ENCODE data around the gene MRGPRD. TPM values are rescaled to one million over a fixed set of nuclear protein-coding genes. Genes with fewer than 3 reads are reported as not detected.
"Not testable (repeated sequence)": the region's sequence is repeated elsewhere in the genome, so short reads cannot be mapped to it uniquely, and the experiment has no call there.

The MRGPRD gene
- total RNA-seq, 4 donors from 2014 or later, result not detected

- H3K4me3 ChIP-seq (ENCODE audit: low read depth, poor library complexity, severe bottlenecking), result no peak overlapping the region
- intact Hi-C loops (cut with DNase I; ENCODE audit: low total_unique reads), result no loop called here
- DNase-seq (ENCODE audit: low spot score in 2 of 2), result peak in 1 of 2 donors; percentile 90
Observed at GRCh38 chr11:69000831-69001242, 20.1 kb upstream of the MRGPRD start.

GRCh38 chr11:69000391-69000790, 19.6 kb upstream of the MRGPRD start:
- DNase-seq (ENCODE audit: low spot score in 2 of 2), result peak in 1 of 2 donors; percentile 78
- TF ChIP-seq, protein P1, sequence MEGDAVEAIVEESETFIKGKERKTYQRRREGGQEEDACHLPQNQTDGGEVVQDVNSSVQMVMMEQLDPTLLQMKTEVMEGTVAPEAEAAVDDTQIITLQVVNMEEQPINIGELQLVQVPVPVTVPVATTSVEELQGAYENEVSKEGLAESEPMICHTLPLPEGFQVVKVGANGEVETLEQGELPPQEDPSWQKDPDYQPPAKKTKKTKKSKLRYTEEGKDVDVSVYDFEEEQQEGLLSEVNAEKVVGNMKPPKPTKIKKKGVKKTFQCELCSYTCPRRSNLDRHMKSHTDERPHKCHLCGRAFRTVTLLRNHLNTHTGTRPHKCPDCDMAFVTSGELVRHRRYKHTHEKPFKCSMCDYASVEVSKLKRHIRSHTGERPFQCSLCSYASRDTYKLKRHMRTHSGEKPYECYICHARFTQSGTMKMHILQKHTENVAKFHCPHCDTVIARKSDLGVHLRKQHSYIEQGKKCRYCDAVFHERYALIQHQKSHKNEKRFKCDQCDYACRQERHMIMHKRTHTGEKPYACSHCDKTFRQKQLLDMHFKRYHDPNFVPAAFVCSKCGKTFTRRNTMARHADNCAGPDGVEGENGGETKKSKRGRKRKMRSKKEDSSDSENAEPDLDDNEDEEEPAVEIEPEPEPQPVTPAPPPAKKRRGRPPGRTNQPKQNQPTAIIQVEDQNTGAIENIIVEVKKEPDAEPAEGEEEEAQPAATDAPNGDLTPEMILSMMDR (IDR thresholded peaks at IDR 0.05), result no peak
- no peak for TF ChIP-seq POLR2A (IDR thresholded peaks at IDR 0.05)
- intact Hi-C loops (cut with DNase I; ENCODE audit: low total_unique reads), result no loop called here
- H3K4me3 ChIP-seq (ENCODE audit: low read depth, poor library complexity, severe bottlenecking), result no peak overlapping the region
- WGBS, 2 donors, result 52 to 64% methylated on average over 5 of the region's 5 CpGs

More at GRCh38 chr11:69000831-69001242, 20.1 kb upstream of the MRGPRD start:
- TF ChIP-seq, protein P1 (IDR thresholded peaks at IDR 0.05), result peak in 1 of 3 donors; percentile 19
- TF ChIP-seq POLR2A (IDR thresholded peaks at IDR 0.05), result no peak
- WGBS, 2 donors, result 18 to 25% methylated on average over 8 of the region's 8 CpGs

GRCh38 chr11:68999748-69000355, 19.1 kb upstream of the MRGPRD start:
- DNase-seq (ENCODE audit: low spot score in 2 of 2), result peak in 1 of 2 donors; percentile 69
- intact Hi-C loops (cut with DNase I; ENCODE audit: low total_unique reads); H3K4me3 ChIP-seq (ENCODE audit: low read depth, poor library complexity, severe bottlenecking): not testable (repeated sequence)
- 90 to 93% methylated on average over 12 of the region's 12 CpGs for WGBS, 2 donors

DNA sequence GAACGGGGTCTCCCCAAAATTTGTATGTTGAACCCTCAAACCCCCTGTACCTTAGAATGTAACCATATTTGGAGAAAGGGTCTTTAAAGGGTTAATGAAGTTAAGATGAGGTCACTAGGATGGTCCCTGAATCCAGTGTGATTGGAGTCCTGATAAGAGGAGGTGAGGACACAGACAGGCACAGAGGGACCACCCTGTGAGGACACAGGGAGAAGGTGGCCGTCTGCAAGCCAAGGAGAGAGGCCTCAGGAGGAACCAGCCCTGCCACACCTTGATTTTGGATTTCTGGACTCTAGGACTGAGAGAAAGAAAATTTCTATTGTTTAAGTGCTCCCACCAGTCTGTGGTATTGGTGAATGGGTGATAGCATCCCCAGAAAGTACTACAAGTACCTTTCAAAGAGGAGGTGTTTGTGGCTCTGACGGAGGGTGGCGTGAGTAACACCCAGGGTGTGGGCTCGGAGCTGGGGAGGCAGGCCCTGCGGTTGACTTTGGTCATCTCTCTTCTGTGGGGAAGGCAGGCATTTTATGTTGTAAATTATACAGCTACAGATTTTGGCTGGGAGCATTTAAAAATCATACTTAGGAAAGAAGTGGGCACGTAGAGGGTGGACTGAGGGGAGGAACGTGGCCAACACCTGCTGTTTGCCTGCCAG, 18.4 kb upstream of the MRGPRD start:
- no peak for TF ChIP-seq POLR2A (IDR thresholded peaks at IDR 0.05)
- TF ChIP-seq, protein P1 (IDR thresholded peaks at IDR 0.05), result no peak
- 84 to 85% methylated on average over 8 of the region's 8 CpGs for WGBS, 2 donors
- intact Hi-C loops (cut with DNase I; ENCODE audit: low total_unique reads), result no loop called here
- no peak overlapping the region for H3K4me3 ChIP-seq (ENCODE audit: low read depth, poor library complexity, severe bottlenecking)
- peak in 1 of 2 donors; percentile 73 for DNase-seq (ENCODE audit: low spot score in 2 of 2)

- intact Hi-C loops (cut with DNase I; ENCODE audit: low total_unique reads), result no loop called here
- peak in 1 of 2 donors; percentile 81 for DNase-seq (ENCODE audit: low spot score in 2 of 2)
- TF ChIP-seq, protein P1 (IDR thresholded peaks at IDR 0.05), result no peak
- TF ChIP-seq POLR2A (IDR thresholded peaks at IDR 0.05), result no peak
- no peak overlapping the region for H3K4me3 ChIP-seq (ENCODE audit: low read depth, poor library complexity, severe bottlenecking)
- 25 to 28% methylated on average over 13 of the region's 13 CpGs for whole genome bisulfite sequencing, 2 donors
Observed at GRCh38 chr11:68998390-68998911, 17.7 kb upstream of the MRGPRD start.

- peak in 1 of 2 donors; percentile 7 for DNase-seq (ENCODE audit: low spot score in 2 of 2)
- no peak overlapping the region for H3K4me3 ChIP-seq (ENCODE audit: low read depth, poor library complexity, severe bottlenecking)
- TF ChIP-seq, protein P1 (IDR thresholded peaks at IDR 0.05), result no peak
- TF ChIP-seq POLR2A (IDR thresholded peaks at IDR 0.05), result no peak
- intact Hi-C loops (cut with DNase I; ENCODE audit: low total_unique reads), result no loop called here
Observed at GRCh38 chr11:68997995-68998348, 17.2 kb upstream of the MRGPRD start.
